ENCODE results near the gene PCSK6. TPM values are rescaled to one million over a fixed set of nuclear protein-coding genes. Genes with fewer than 3 reads are reported as not detected.

PCSK6 gene
- total RNA-seq = 31.8 and 42.7 TPM in 2 replicates

DNA sequence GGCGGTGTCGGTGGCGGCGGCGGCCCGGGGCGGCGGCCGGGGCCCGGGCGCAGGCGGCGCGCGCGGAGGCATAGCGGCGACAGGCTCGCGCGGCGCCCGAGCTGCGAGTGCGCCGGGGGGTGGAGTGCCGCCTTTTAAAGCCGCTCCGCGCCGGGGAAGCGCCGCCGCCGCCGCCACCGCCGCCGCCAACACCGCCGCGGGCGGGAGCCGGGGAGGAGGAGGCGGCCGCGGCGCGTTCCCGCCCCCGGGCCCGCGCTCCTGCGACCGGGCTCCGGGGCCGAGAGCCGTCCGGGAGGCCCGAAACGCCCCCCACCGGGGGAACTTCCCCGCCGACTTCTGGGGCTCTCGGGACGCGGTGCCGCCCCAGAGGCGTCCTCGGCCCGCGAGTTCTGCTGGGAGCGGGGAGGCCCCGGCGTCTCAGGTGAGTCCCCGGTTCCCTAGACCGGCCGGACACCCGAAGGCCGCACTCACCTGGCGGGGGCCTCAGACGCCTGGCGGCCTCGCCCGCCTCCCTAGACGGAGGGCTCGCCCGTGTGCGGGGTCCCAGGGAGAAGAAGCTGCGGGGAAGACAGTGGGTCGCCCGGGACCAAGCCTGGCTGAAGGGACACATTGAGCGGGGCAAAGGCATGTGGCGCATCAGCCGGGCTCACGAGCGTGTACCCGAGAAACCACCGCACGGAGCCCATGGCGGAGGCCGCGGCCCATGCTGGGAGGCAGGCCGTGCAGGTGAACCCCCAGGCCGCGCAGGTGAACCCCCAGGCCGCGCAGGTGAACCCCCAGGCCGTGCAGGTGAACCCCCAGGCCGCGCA is at the start of gene PCSK6:
Gene PCSK6, minus strand, starts transcription at position 109 of the 809 bp plus-strand sequence. Its CDS starts 37 bp downstream, at position 72.
- DNase-seq (ENCODE audit: low read depth in 2 of 2) = peak in 1 of 2 donors; percentile 36

DNA sequence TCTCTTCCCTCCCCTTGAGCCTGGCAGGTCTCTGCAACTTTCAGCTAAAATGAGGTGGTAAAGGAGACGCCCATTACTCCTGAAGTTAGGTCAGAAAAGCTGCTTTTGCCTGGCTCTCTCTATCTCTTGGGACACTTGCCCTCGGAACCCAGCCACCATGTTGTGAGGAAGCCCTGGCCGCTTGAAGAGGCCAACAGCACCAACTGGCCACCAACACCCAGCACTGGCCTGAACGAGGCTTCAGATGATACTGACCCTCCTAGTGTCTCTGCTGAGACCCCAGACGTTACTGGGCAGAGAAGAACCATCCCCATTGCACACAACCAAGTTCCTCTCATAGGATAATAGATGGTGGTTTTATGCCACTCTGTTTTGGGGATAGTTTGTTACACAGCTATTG is 49.5 kb upstream of the PCSK6 start:
- DNase-seq (ENCODE audit: low read depth in 2 of 2) = no peak

DNA sequence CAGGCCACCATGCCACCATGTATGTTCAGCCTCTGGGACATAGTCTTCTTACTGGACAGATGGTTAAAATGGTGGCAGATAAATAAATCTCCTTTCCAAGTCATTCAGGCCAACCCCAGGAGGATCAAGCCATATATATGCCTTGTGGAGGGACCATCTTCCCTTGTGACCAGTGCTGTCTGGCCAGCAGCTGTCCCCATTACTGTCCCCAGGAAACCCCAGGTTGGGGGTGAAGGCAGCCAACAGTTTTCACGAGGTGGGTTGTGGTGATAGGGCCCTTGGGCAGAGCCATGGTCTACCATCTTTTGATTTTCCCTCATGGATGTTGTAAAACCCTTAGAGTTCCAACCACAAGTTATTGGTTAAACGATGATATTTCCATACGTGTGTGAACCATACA is 48.7 kb upstream of the PCSK6 start:
- DNase-seq (ENCODE audit: low read depth in 2 of 2) = no peak

DNA sequence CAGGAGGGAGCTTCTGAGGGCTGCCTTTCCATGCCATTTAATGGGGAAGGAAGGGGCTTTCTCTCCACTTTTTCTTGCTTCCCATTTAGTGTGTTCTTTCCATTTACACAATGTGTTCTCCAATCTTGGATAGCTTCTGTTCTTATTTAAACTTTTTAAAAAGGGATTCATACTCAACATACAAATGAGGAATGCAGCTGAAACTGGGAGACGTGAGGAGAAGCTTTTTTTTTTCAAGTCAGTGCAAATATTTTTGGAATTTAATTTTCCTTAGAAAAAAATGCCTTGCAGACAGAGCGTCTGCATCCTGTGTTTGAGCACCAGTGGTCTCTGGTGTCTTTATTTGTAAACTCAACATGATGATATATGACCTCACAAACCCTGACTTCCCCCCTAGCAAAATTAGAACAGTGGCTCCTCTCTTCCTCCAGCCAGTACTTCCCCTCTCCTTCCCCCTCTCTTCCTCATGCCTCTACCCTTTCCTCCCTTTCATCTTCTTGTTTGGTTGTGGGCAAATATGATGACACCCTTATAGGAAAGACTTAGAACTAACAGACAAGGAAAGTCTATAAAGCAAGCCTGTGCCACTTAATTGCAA is 48.1 kb upstream of the PCSK6 start:
- DNase-seq (ENCODE audit: low read depth in 2 of 2) = no peak

DNA sequence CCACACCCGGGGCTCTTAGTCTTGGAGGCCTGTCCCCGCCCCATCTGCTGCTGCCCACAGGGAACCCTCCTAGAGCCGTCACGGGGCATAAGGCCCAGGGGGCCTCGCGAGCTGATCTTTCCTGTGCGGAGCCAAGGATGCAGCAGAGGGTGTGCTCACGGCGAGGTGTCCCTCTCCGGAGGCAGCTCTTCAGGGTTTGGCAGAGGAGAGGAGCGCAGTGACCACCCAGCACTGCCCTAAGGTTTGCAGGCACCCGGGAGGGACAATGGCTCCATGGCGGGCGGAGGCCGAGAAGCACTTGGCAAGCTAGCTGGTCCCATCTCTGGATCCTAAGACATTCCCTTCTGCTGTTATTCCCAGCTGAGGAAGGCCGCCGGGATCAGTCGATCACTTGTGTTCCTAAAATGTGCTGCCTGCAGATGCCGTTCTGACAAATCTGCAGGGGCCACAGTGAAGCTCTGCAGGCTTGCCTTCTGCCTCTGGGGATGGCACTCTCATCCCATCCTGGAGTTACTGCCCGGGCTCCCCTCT is 47.4 kb upstream of the PCSK6 start:
- no peak for DNase-seq (ENCODE audit: low read depth in 2 of 2)

DNA sequence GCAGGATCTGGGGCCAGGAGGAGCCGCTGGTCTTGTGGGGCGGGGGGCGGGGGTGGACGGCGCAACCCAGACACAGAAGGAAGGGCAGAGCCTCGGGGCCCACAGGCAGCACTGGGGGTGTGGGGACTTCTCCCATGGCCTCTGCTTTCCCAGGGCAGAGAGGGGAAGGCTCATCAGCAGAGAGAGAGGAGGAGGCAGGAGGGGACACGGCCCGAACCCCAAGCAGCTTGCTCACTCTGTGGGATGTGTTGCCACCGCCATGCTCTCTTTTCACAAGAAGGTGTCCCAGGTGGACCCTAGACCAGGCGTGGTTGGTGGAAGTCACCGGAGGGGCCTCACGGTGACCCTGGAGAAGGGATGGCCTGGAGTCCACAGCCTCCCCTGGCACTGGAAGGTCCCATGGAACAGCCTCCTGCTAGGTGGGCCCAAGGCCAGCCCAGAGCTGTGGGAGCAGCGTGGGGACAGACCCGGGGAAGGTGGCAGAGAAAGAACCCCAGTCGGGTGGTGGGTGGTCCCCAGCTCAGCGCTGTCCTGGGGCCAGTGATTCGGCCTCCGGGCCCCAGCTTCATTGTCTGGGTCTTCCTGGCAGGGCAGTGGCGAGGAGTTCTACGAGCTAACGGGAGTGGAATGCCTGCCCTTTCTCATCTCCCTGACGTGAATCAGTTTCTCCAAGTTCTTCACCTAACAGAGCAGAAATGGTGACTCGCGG is 46.8 kb upstream of the PCSK6 start:
- DNase-seq (ENCODE audit: low read depth in 2 of 2) = no peak

DNA sequence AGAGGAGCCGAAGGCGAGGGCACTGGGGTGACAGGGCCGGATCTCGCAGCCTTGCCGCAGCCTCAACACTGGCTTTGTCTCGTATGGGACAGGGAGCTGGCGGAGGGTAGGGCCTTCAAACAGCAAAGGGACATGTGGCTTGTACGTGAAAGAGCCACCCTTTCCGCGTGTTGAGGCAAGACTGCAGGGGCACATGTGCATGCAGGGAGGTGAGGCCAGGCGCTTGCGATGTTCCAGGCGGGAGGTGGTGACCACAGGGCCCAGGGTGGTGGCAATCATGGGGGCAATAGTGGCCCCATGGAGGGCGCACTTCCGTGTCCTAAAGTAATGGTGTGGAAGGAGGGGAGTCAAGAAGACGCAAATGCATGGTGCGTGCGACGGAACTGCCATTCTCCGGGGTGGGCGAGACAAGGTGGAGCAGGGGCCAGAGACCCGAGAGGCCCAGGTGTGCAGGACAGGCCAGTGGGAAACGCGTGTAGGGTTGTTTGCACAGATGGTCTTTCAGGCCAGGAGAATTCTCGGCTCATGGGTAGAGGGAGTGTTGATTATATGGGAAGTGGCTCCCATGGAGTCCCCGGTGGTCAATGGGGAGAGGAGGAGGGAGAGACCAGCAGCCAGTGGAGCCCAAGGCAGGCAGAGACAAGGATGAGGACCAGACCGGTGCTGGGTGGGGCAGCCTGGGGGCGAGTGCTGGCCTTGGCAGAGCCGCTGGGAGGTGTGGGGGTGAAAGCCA is 45.8 kb upstream of the PCSK6 start:
- DNase-seq (ENCODE audit: low read depth in 2 of 2) = no peak

DNA sequence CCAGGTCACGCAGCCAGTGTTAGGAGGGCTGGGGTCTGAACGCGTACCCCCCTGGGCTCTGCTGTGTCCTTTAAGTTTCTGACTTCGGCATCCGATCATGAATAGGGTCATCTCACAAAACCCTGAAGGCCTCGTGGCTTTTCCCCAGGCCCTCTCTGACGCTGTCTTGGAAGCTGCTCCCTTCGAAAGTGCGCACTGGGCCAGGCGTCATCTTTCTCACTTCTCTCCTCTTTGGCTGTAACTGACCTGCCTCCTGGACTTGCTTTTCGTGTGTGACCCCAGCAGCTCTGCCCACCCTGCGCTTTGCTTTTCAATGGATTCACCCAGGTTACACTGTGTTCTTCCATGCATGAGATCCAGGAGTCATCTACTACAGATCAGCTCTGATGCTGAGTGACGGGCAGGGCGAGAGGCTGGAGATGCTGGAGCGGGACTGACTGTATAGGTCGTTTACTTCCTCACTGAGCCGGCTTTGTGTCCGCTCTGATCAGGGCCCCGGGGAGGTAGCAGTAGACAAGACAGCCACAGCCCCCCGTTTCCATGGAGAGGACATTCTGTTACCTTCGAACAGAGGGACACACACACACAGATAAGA is 45.0 kb upstream of the PCSK6 start:
- no peak for DNase-seq (ENCODE audit: low read depth in 2 of 2)

DNA sequence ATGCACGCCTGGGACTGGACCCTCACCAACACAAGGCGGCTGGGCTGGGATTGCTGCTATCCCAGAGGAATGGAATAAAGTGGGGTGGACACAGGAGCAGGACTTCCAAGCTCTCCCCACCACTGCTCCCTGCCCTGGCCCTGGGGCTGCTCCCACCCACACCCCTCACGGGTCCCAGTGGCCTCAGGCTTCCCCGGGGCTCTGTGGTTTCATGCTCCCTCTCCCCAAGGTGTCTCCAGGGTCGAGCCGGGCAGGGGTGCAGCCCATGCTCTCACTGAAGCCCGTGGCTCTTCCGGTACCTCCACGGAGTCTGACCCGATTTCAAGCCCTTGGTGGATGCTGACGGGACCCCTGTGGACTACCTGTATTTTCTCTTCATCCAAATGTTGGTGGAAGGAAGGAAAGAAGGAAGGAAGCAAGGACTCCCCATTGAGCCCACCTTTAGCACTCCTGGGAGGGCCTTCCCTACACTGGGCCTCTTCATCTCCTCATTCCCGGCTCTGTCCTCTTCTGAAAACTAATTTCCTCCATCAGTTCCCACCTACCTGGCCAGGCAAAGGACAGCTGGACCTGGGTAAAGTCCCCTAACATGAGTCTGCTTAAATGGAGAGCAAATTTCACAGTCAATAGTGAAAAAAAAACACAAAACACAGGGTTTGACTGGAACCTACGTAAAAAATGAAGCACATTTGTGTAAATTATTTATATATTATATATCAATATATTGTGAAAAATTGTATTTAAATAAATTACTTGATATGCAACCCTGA is 44.0 kb upstream of the PCSK6 start:
- DNase-seq (ENCODE audit: low read depth in 2 of 2) = no peak

DNA sequence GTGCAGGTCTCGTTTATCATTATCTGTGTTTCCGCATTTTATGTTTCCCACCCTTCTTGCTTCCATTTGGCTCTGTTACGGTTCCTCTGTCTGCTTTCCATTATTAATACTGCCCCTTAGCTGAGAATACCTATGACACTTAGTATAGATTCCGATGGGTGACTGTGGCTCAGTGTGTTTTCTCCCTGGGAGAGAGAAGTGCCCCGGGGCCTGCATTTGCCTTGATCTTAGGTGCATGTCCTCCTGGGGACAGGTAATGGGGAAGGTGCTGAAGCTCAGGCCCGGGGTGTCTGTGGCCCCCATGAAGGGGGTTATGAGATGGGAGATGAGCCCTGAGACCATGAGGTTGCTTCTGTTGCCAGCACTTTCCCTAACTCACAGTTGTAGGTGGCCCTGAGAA is 43.4 kb upstream of the PCSK6 start:
- no peak for DNase-seq (ENCODE audit: low read depth in 2 of 2)

DNA sequence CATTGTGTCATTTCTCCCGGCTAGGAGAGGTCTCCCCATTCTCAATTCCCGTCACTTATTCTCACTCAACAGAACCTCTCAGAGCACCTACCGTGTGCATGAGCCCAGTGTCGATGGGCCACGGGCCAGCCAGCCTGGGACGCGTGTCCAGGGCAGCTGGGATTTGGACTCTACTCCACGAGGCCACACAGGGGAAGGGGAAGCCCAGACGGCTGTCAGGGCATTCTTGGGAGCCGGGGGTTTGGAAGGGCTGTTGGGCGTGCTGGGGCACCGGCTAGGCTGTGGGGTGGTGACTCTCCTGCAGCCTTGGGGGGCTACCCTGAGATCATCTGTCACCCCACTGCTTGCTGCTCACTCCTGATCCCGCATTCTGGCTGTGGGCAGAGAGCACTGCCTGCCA is 41.7 kb upstream of the PCSK6 start:
- no peak for DNase-seq (ENCODE audit: low read depth in 2 of 2)

DNA sequence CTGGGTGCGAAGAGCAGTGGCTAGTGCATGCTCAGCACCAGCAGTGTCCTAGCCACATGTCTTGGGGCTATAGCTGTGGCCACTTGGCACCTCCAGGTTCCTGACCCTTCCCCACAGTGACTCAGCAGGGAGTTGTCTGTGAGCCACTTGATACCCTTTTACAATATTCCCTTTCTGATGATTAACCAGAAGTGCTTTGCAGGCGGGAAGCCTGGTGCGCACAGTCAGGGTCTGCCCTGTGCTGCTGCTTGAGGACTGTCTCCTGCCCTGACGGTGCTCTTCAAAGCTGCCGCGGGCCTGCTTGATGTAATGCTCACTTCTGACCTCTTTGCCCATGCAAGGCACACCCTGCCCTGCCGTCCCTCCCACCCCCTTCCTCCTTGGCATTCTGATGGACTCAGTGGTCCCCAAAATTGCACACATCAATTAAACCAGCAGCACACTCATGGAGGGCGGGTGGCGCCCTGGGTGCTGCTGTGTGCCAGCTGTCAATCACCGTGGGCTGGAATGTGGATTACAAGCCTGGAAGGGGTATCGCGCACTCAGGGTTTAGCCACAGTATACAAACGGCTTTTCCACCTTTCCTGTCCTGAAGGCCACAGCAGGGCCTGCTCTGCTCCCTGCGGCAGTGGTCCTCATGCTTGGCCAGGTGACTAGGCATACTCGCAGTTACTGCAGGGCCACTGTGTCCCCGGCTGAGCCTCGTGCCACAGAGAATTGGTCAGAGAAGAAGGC is 40.9 kb upstream of the PCSK6 start:
- no peak for DNase-seq (ENCODE audit: low read depth in 2 of 2)

DNA sequence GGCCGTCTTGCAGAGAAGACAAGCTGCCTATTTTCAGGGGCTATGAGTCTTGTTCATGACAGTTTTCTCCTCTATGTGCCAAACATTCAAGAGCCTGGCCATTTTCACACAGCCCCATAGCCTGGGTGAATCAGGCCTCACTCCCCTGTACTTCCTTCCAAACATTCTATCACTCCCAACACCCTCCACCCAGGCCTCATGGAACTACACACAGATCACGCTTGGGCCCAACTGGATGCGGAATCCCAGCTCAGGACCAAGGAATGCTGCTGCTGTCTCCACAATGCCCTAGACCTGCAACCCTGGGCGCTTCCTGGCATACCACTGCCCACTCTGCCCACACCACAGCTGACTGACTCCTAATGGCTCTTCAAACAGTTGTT is 39.4 kb upstream of the PCSK6 start:
- no peak for DNase-seq (ENCODE audit: low read depth in 2 of 2)

DNA sequence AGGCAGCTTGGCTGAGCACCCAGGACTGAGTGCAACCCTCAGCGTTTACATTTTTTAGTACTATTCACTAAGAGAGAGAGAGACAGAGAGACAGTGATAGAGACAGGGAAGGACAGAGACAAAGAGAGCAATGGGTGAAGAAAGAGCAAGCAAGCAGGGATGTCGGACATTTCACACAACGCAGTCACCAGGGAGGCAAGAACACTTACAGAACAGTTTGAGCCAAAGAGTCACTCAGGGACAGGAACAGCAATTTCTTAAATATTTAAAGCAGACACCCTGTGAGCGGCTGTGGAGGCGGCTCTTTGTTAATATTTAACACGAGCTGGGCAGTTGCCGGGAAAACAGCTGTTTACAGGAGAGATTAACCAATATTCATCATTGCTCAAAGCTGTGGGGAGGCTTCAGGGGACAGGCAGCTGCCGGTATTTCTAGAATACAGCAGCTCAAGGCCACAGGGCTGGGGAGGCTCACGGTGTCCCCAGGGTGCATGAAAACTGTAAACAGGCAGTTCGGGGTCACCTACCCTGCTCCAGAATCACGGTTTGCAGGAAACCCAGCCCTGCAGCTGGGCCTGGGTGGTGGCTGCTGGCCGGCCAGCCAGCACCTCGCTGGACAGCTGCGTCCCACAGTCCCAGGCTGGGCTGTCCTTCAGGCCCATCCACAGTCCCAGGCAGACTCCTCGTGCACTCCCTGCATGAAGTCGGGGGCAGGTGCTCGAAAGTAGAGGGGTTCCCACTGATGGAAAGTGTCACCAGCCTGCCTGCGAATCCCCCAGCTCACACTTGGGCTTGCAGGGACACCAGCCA is 38.8 kb upstream of the PCSK6 start:
- DNase-seq (ENCODE audit: low read depth in 2 of 2) = peak in 1 of 2 donors; percentile 17

DNA sequence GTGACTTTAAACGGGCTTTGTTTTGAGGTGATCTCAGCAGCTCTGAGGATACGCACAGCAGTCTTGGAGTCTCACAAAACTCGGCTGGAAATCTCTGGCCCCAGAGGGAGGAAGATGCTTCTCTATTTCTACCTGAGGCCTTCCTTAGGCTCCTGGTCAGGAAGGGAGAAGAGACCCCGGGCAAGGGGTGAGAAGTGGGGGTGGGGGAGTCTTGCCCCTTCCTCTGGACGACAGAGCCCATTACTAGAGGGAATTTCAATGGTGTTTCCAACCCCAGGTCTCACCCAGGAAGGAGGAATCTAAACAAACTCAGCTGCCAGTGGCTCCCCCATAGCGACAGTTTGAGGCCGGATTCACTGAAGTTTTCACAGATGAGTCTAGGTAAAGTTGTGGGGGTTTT is 37.4 kb upstream of the PCSK6 start:
- DNase-seq (ENCODE audit: low read depth in 2 of 2) = no peak

DNA sequence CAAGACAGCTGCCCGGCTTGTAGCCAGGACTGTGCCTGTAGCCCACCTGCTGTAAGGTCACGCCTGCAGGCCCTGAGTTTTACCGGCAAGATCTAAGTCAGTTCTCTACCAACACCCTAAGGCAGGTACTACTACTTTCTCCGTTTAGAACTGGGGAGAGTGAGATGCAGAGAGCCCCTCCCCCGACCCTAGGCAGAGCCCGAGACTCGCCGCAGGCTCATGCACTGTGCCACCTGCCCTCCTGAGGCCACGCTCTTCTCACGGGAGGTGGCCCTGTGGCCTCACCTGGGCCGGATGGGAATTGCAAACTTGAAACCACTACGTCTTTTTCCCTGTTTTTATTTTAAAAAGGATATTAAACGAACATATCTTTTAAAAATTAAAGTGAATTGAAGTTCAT is 36.9 kb upstream of the PCSK6 start:
- DNase-seq (ENCODE audit: low read depth in 2 of 2) = no peak

DNA sequence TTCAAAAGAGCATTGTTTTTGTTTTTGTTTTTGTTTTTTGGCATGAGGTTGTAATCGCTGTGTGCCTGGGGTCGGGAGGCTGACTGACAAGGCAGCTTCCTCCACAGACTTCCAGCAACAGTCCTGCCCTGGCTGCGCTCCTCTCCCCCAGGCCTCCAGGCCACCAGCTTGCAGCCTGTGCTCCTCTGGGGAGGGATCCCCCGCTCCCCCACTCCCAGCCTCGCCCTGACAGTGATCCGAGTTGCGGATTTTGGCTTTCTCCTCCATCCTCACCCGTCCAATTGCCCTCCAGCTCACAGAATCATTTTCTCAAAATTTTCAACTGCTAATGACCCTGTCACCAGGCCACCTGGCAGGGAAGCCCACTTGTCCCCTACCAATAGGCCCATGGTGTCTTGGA is 36.5 kb upstream of the PCSK6 start:
- DNase-seq (ENCODE audit: low read depth in 2 of 2) = no peak

DNA sequence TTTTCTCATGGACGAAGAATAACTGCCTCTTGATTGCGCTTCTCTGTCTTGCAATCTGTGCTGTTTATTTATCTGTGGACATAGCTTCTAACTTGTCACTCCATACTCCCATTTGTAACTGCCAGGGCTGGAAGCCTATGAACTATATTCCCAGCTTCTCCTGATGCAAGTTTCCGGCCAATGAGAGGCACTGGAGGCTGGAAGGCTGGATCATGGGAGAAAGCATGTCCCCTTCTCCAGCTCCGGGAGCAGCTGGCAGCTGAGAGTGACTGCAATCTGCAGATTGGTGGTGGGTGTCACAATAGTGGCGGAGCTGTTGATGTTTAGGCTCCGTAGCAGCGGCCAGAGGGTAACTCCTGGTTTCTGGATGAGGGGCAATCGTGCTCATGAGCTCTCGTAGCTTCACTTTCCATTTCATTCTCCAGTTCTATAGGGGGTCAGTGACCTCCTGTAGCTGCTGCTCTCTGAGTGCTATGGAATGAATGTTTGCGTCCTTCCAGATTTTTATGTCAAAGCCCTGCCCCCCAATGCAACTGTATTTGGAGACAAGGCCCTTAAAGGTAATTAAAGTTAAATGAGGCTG is 35.7 kb upstream of the PCSK6 start:
- DNase-seq (ENCODE audit: low read depth in 2 of 2) = no peak

DNA sequence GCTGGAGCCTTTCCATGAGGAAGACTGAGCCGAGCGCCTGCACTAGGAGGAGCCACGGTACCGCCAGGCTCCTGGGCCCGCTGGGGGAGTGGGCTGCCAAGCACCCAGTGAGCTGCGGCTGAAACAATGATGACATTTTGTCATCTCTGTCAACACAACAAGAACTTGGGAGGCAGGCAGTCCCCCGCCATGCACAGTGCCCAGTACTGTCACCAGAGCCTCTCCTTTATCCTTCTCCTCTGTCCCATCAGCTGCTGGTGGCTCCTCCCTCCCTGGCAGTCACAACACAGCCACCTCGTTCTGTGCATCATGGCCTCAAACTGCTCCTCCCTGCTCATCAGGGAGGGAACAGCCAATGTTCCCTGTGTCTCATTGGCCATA is 34.0 kb upstream of the PCSK6 start:
- DNase-seq (ENCODE audit: low read depth in 2 of 2) = no peak

Measured in dermis microvascular lymphatic vessel endothelial cell (primary cell).